Erythroblast (primary cell): Measurements from ENCODE around the gene NES.

Source experiments
- GATA1 ChIP-seq: IDR thresholded peaks from 2 replicates; pipeline ENCODE4 v1.6.1; 2011; ENCODE audit warnings: low read depth, mild to moderate bottlenecking, control low read depth, low read length, moderate library complexity
- POLR2A ChIP-seq: IDR thresholded peaks from 2 replicates; pipeline ENCODE4 v1.6.1; 2011; ENCODE audit warnings: mild to moderate bottlenecking, low read length

- no peak for TF ChIP-seq POLR2A
- TF ChIP-seq GATA1: no peak
Observed at GRCh38 chr1:156700736-156701531, 23.7 kb upstream of the NES start.
